Right ventricle myocardium superior (tissue), 1 donor: ENCODE results near the gene LTBP3. TPM values are rescaled to one million over a fixed set of nuclear protein-coding genes. Genes with fewer than 3 reads are reported as not detected.

Experiments
- ATAC-seq: fragments of 200-7000 bp; cut with Tn5 transposase; one replicate; pipeline ENCODE4 v1.9.1; 2020; ENCODE audit warnings: mild to moderate bottlenecking; ENCODE audit not compliant: poor library complexity
- DNase-seq: peaks from one replicate; pipeline ENCODE4 v3.0.0-alpha.2; 2020
- intact Hi-C: fragments of 100-400 bp; cut with DNase I; formaldehyde crosslinking; loops from one replicate; pipeline ENCODE4 v1.11.2; 2022
- long read RNA-seq: library from polyadenylated mRNA; unstranded; transcript quantifications from one replicate; pipeline ENCODE4 v2.0.0, GENCODE V29; 2021
- total RNA-seq: library from RNA; stranded (reverse); fragmentation: NEBNext Ultra II Directional; extraction: Animal tissue kit (Norgen Biotek cat#: 25700); gene quantifications from one replicate; pipeline ENCODE4 v1.2.1, GENCODE V29; 2021
- donor health status: DM: no; HTN: yes; CAD: no; lungs with severe emphysema.

Gene LTBP3
- 73.4 TPM for total RNA-seq
- long read RNA-seq, transcript LTBP3-221 (17 exons, 3,327 nt) = major isoform, 12 of 170 reads
- long read RNA-seq, partial matches to known transcripts = 137 of 170 reads
- long read RNA-seq, other reads (novel, unspliced or antisense) = 11 of 170 reads

GRCh38 chr11:65558002-65558929 is at the start of gene LTBP3:
TSS of gene LTBP3 (minus strand) at chr11:65558359. CDS start at chr11:65557959, 400 bp downstream.
- ATAC-seq (peak; percentile 90), DNase-seq (peak; percentile 91)
- intact Hi-C loops = no loop called here

- ATAC-seq = peak; percentile 97
- intact Hi-C loops = loop anchor here (5.0 kb wide), 1 partner anchor 35 kb away; the partner anchor contains the start of genes FAM89B and ZNRD2
- DNase-seq = peak; percentile 95
These were observed 48.9 kb upstream of the LTBP3 start for GRCh38 chr11:65606876-65607613.

GRCh38 chr11:65604258-65604657 is 46.1 kb upstream of the LTBP3 start:
- ATAC-seq = no peak
- intact Hi-C loops = no loop called here

GRCh38 chr11:65599955-65600246 is 41.7 kb upstream of the LTBP3 start:
- no peak for ATAC-seq

More at GRCh38 chr11:65604258-65604657, 46.1 kb upstream of the LTBP3 start:
- DNase-seq = no peak

DNA sequence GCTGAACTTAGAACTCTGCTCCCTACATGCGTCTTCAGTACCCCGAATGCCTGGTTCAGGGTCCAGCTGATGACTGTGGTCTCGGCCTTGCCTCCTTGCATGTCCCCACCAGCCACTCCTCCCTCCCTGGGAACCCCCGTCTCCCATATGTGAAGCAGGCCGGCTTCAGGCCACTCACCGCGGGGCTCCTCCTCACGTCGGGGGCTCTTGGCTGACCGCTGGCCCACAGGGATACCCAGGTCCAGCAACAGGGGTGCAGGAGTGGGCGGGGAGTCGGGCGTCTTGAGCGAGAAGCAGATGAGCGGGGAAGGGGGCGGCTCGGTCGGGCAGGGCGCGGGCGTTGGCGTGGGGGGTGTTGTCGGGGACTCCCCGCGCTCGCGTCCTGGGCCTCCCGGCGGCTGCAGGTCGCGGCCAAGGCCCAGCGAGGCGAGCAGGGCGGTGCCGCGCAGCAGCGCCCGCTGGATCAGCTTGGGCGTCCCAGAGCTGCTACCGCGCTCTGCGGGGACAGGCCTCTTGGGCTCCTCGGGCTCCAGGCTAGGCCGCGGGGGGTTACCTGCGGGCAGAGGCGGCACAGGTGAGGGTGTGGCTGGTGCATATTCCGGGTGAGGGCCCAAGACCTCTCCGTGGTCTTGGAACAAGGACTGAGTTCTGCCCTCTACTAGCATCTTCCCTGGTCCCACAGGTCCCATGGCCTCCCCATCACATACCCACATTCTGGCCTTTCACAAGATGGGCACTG is 41.2 kb upstream of the LTBP3 start:
- intact Hi-C loops = no loop called here
- no peak for DNase-seq
- no peak for ATAC-seq

More at GRCh38 chr11:65599955-65600246, 41.7 kb upstream of the LTBP3 start:
- no peak for DNase-seq
- intact Hi-C loops = no loop called here

DNA sequence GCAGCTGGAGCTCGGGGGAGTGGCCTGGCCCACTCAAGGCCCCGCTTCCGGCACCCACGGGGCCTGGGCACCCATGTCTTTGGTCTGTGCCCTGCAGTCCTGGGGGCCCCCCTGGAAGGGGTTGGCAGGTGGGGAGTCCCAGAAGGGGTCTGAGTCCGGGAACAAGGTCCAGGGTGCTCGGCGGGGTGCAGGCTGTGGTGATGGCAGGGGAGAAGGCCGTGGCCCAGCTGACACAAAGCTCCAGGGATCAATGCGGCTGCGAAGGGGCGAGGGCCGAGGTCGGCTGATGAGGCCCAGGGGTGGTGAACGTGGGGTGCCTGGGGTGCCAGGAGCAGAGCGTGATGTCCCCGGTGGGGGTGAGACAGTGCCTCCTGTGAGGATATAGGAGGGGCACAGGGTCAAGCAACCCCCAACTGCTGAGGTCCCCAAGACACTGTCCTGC is 40.1 kb upstream of the LTBP3 start:
- intact Hi-C loops = no loop called here
- no peak for ATAC-seq

GRCh38 chr11:65596520-65596919 is 38.4 kb upstream of the LTBP3 start:
- DNase-seq (no peak), ATAC-seq (no peak)
- intact Hi-C loops = no loop called here

More for the DNA sequence above, 40.1 kb upstream of the LTBP3 start:
- no peak for DNase-seq

DNA sequence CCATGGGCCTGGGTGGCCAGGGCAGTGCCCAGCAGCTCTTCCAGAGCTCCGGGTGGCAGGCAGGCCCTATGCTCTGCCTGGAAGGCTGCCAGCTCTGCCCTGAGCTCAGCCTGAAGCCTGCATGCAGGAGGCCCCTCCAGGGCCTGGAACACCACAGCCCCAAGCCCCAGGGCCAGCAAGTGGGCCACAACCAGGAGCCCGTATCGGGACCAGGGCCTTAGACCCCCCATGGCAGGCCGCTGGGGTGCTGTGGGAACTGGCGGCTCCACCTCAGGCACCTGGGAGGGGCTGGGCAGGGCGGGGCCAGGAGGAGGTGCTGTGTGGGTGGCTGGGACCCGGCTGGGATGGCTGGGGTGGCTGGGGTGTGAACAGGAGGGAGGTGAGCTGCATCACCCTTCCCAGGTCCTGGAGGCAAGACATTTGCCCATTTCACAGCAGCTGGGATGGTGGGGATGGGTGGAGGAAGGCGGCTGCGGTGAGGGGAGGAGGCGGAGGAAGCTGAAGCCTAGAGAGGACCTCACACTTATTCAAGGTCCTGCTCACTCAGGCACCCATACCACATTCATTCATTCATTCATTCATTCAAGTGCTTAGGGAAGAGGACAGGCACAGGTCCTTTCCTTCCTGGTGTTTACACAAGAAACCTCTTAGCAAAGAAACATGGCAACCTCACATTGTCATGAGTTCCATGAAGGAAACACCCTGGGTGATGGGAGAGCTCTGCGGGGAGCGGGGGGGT is 37.6 kb upstream of the LTBP3 start, which contains the start of gene KCNK7:
TSS of gene KCNK7 (minus strand) at position 258 of the 739 bp plus-strand sequence. CDS start at position 230, 28 bp downstream.
- ATAC-seq (no peak), DNase-seq (no peak)
- intact Hi-C loops = no loop called here

- ATAC-seq (no peak), DNase-seq (no peak)
- intact Hi-C loops = no loop called here
These were observed 37.0 kb upstream of the LTBP3 start for GRCh38 chr11:65595131-65595530.

DNA sequence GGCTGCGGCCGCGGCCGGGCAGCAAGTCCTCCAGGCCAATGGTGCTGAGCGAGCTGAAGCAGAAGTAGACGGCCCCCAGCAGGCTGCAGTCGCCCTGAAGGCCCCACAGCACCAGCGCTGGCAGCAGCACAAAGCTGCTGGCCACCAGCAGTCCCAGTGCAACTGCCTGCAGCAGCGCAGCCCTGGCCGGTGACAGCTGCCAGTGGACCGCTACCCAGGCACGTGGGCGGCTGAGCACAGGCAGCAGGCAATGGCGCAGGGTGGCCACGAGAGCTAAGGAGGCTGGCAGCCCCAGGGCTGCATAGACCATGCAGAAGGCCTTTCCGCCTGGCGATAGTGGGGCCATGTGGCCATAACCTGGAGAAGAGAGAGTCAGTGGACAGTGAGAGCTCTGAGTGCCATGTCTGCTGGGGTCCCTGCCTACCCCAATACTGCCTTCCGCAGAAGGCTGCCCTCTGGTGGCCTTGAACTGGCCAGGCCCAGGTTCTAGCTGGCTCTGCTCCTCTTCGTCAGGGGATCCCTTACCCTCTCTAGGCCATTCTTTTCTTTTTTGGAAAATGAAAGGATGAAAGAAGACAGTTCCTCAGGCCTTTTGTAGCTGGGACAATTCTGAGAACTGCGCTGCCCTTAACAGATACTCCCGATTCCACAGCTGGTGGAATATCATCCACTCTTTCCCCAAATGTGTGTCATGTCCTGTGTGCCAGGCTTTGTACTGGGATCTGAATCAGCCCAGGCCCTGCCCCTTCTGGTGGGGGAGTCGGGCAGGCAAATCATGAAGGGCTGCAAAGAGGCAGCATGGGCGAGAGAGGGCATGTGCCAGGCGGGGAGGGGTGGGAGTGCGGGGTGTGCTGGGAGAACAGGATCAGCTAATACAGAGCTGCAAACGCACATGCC is 35.6 kb upstream of the LTBP3 start:
- peak; percentile 76 for DNase-seq
- intact Hi-C loops = no loop called here
- peak; percentile 47 for ATAC-seq

DNA sequence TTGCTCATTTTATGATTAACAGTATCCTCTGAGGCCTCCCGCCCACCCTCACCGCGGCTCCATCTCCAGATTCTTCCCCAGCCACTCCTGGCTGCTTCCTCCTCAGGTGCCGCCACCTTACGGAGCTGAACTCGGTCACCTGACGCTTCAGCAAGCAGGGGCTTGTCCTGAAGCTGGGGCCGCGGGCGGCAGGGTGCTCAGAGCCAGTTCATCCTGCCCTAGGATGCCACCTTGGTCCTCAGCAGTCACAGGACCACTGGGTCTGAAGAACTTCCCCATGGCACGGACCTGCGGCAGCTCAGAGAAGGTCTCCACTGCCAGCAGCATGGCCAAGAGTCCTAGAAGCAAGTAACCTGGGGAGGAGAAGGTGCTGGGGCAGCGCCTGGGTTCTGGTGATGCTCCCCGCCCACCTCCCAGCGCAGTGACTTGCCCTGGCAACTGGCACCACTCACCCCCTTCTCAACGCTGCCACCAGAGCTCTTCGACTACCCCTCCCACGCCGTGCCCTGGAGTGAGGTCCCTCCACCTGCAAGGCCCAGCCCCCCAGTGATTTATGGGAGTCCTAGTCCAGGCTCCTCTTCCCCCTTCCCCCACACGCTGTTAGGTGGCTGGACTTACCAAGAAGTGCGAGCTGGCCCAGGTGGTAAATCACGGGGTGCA is 34.8 kb upstream of the LTBP3 start:
- ATAC-seq (no peak), DNase-seq (no peak)
- intact Hi-C loops = no loop called here

DNA sequence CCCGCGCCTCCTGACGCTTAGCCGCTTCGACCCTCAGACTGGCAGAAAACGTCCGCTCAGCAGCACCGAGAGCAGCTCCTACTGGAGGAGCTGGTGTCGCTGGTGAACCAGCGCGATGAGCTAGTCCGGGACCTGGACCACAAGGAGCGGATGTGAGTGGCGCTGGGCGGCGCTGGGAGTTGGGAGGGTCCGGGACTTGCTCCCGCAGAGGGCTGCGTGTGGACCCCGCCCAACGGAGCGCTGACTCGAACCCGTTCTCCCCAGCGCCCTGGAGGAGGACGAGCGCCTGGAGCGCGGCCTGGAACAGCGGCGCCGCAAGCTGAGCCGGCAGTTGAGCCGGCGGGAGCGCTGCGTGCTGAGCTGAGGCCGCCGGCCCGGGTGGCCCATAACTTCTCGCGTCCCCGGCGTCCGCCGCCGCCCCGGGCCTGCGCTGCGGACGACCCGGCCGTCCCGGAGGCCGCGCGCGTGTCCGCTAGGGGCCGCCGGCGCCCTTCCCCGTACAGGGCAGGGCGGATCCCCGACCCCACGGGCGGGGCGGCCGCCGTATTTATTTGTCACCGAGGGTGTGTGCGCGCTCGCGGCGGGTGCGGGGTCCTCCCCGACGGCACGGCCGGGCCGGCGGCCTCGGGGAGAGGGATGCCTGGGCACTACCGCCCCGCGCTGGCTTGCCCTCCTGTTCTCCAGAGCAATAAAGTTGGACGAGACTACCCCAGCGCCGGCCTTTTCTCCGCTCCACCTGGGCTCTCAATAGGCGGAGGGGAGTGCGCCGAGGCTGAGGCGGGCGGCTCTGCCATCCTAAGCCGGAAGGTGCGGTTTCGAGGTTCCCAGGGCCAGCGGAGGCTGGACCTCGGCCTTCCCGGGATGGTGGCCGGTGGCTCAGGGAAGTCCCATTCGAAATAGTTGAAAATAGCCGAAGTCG is 34.0 kb upstream of the LTBP3 start:
- peak; percentile 42 for ATAC-seq
- intact Hi-C loops = no loop called here
- DNase-seq = no peak

GRCh38 chr11:65590240-65590738 is 32.1 kb upstream of the LTBP3 start:
- intact Hi-C loops = no loop called here
- DNase-seq (peak; percentile 77), ATAC-seq (no peak)

- intact Hi-C loops = no loop called here
- DNase-seq = no peak
- ATAC-seq = no peak
These were observed 31.5 kb upstream of the LTBP3 start for GRCh38 chr11:65589444-65590239.
